BLaER1 (cell line): Measurements from ENCODE around the gene PRKCZ.
"Not testable (repeated sequence)": the region's sequence is repeated elsewhere in the genome, so short reads cannot be mapped to it uniquely, and the experiment has no call there.

Source experiments
- H3K27ac ChIP-seq: shearing (Covaris generic); formaldehyde crosslinking; 2 replicates; pipeline ENCODE4 v1.8.1; 2022
- H3K27me3 ChIP-seq: shearing (Covaris generic); formaldehyde crosslinking; 2 replicates; pipeline ENCODE4 v1.8.1; 2022
- H3K36me3 ChIP-seq: shearing (Covaris generic); formaldehyde crosslinking; 2 replicates; pipeline ENCODE4 v1.8.1; 2022
- H3K4me1 ChIP-seq: shearing (Covaris generic); formaldehyde crosslinking; 2 replicates; pipeline ENCODE4 v1.8.1; 2022
- H3K4me2 ChIP-seq: shearing (Covaris generic); formaldehyde crosslinking; 2 replicates; pipeline ENCODE4 v1.8.1; 2022
- H3K4me3 ChIP-seq: shearing (Covaris generic); formaldehyde crosslinking; 2 replicates; pipeline ENCODE4 v1.8.1; 2022
- H3K9ac ChIP-seq: shearing (Covaris generic); formaldehyde crosslinking; 2 replicates; pipeline ENCODE4 v1.8.1; 2022
- H3K9me3 ChIP-seq: shearing (Covaris generic); formaldehyde crosslinking; 2 replicates; pipeline ENCODE4 v1.8.1; 2022
- H4K20me1 ChIP-seq: shearing (Covaris generic); formaldehyde crosslinking; 2 replicates; pipeline ENCODE4 v1.8.1; 2022
- Cebpa-rat ChIP-seq: shearing (Covaris generic); IDR thresholded peaks from 2 replicates; pipeline ENCODE4 v1.8.1; 2022

Gene PRKCZ

GRCh38 chr1:2134266-2134620 is 84.0 kb downstream of the PRKCZ start:
- Histone ChIP-seq H3K9ac (peak overlapping the region; percentile 67; the same call in 1 of the 2 replicates), H4K20me1 (peaks cover 97% of the 10 kb centered on the region), H3K36me3 (peaks cover 13% of the 10 kb centered on the region), H3K4me3 (no peak overlapping the region), H3K4me1 (peaks cover 97% of the 10 kb centered on the region), H3K4me2 (peak overlapping the region; percentile 82), H3K9me3 (no peaks in the 10 kb centered on the region), H3K27ac (peak overlapping the region; percentile 67), H3K27me3 (no peaks in the 10 kb centered on the region)
- no peak for TF ChIP-seq Cebpa-rat

GRCh38 chr1:2134621-2135307 is 84.6 kb downstream of the PRKCZ start:
- Histone ChIP-seq H3K27ac (peak overlapping the region; percentile 67), H3K4me1 (peaks cover 97% of the 10 kb centered on the region), H3K36me3 (peaks cover 13% of the 10 kb centered on the region), H3K4me2 (peak overlapping the region; percentile 82), H4K20me1 (peaks cover 97% of the 10 kb centered on the region), H3K9me3 (no peaks in the 10 kb centered on the region), H3K4me3 (peak overlapping the region; percentile 19; the same call in 1 of the 2 replicates), H3K9ac (peak overlapping the region; percentile 67), H3K27me3 (no peaks in the 10 kb centered on the region)
- no peak for TF ChIP-seq Cebpa-rat

DNA sequence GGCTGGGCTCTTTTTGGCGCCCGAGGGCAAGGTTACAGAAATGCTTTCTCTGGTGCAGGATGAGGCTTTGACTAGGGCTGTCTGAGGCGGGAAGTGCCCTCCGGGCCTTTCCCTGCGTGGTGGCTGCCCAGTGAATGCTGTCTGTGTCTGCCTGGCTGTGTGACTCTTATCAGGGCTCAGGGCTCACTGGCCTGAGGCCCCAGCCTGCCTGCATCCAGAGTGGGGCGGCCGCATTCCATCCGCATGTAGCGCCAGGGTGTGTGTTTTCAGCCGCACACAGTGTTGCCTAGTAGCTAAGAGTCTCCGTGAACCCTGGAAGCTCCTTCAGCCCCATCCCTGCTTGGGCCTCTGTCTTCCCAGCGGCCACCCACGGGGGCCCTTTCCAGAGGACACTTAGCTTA is 85.2 kb downstream of the PRKCZ start:
- Histone ChIP-seq H3K9ac (peak overlapping the region; percentile 67), H4K20me1 (peaks cover 97% of the 10 kb centered on the region), H3K4me3 (peak overlapping the region; percentile 19; the same call in 1 of the 2 replicates), H3K4me1 (peaks cover 97% of the 10 kb centered on the region), H3K27me3 (no peaks in the 10 kb centered on the region), H3K9me3 (no peaks in the 10 kb centered on the region), H3K4me2 (peak overlapping the region; percentile 82), H3K27ac (peak overlapping the region; percentile 67), H3K36me3 (peaks cover 18% of the 10 kb centered on the region)
- no peak for TF ChIP-seq Cebpa-rat

- Histone ChIP-seq H3K36me3 (peaks cover 23% of the 10 kb centered on the region), H3K4me3 (no peak overlapping the region), H4K20me1 (peaks cover 97% of the 10 kb centered on the region), H3K4me1 (peaks cover 96% of the 10 kb centered on the region), H3K27me3 (no peaks in the 10 kb centered on the region), H3K9me3 (no peaks in the 10 kb centered on the region), H3K27ac (peak overlapping the region; percentile 67), H3K9ac (peak overlapping the region; percentile 67), H3K4me2 (peak overlapping the region; percentile 82)
- no peak for TF ChIP-seq Cebpa-rat
Measured at GRCh38 chr1:2135941-2136340, 85.7 kb downstream of the PRKCZ start.

DNA sequence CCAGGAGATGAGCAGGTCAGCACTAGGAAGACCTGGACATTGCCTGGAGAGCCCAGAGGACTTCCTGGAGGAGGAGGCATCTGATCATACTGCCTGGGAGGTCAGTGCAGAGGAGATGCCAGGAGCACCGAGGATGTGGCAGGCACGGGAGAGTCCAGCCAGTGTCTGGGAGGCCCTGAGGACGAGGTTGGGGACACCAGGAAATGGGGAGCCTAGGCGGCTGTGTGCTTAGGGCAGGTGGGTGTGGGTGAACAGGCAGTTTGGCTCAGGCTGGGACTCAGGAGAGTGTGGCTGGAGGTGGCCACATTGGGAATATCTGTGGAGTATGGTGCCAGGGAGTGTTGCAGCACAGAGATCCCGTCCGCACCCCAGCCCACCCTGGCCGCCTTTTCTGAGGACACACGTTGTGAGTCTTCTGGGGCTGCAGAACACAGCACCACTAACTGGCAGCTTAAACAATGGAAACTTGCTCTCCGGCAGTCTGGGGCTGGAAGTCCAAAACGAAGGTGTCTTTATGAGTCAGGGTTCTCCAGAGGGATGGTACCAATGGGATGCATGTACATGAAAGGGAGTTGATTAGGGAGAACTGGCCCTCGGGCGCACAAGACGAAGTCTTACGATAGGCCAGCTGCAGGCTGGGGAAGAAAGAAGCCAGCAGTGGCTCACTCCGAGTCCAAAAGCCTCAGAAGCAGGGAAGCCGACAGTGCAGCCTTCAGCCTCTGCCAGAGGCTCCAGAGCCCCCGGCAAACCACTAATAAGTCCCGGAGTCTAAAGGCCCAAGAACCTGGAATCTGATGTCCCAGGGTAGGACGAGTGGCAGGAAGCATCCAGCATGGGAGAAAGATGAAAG is 86.4 kb downstream of the PRKCZ start:
- H3K9me3 ChIP-seq: no peaks in the 10 kb centered on the region
- H3K4me2 ChIP-seq: peak overlapping the region; percentile 82
- peak overlapping the region; percentile 67; the same call in 1 of the 2 replicates for H3K27ac ChIP-seq
- H3K4me1 ChIP-seq: peaks cover 89% of the 10 kb centered on the region
- peak overlapping the region; percentile 67 for H3K9ac ChIP-seq
- H4K20me1 ChIP-seq: peaks cover 97% of the 10 kb centered on the region
- TF ChIP-seq Cebpa-rat: no peak
- H3K27me3 ChIP-seq: no peaks in the 10 kb centered on the region
- H3K4me3 ChIP-seq: no peak overlapping the region
- peaks cover 28% of the 10 kb centered on the region for H3K36me3 ChIP-seq

GRCh38 chr1:2137257-2138121 is 87.3 kb downstream of the PRKCZ start:
- peaks cover 97% of the 10 kb centered on the region for H4K20me1 ChIP-seq
- H3K9ac ChIP-seq: peak overlapping the region; percentile 43; the same call in 1 of the 2 replicates
- H3K4me2 ChIP-seq: peak overlapping the region; percentile 82
- no peaks in the 10 kb centered on the region for H3K27me3 ChIP-seq
- no peaks in the 10 kb centered on the region for H3K9me3 ChIP-seq
- no peak for TF ChIP-seq Cebpa-rat
- peak overlapping the region; percentile 13; the same call in 1 of the 2 replicates for H3K4me3 ChIP-seq
- no peak overlapping the region for H3K27ac ChIP-seq
- peaks cover 83% of the 10 kb centered on the region for H3K4me1 ChIP-seq
- H3K36me3 ChIP-seq: peaks cover 37% of the 10 kb centered on the region

DNA sequence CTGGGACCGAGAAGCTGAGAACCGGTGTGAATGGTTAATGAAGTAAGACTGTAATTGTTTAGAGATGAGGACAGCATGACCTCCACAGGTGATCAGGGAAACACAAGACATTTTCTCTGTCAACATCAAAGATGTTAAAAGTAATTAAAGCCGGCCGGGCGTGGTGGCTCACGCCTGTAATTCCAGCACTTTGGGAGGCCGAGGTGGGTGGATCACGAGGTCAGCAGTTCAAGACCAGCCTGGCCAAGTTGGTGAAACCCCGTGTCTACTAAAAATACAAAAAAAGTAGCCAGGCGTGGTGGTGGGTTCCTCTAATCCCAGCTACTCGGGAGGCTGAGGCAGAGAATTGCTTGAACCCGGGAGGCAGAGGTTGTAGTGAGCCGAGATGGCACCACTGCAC is 88.9 kb downstream of the PRKCZ start:
- Histone ChIP-seq H3K4me1 (peaks cover 72% of the 10 kb centered on the region), H3K36me3 (peaks cover 52% of the 10 kb centered on the region), H3K4me2 (peak overlapping the region; percentile 82), H4K20me1 (peaks cover 100% of the 10 kb centered on the region)
- not testable (repeated sequence) for H3K9me3 ChIP-seq, H3K9ac ChIP-seq, H3K27ac ChIP-seq, H3K4me3 ChIP-seq, H3K27me3 ChIP-seq

GRCh38 chr1:2141025-2141424 is 90.8 kb downstream of the PRKCZ start:
- Histone ChIP-seq H3K4me3 (no peak overlapping the region), H3K36me3 (peaks cover 67% of the 10 kb centered on the region), H3K4me1 (peaks cover 69% of the 10 kb centered on the region), H3K9ac (no peak overlapping the region), H3K27me3 (no peaks in the 10 kb centered on the region), H3K9me3 (no peaks in the 10 kb centered on the region), H4K20me1 (peaks cover 100% of the 10 kb centered on the region), H3K4me2 (no peak overlapping the region), H3K27ac (no peak overlapping the region)
- no peak for TF ChIP-seq Cebpa-rat

- no peak for TF ChIP-seq Cebpa-rat
- H3K4me1 ChIP-seq: peaks cover 69% of the 10 kb centered on the region
- H3K9ac ChIP-seq: no peak overlapping the region
- H3K9me3 ChIP-seq: no peaks in the 10 kb centered on the region
- peaks cover 81% of the 10 kb centered on the region for H3K36me3 ChIP-seq
- no peaks in the 10 kb centered on the region for H3K27me3 ChIP-seq
- peaks cover 94% of the 10 kb centered on the region for H4K20me1 ChIP-seq
- no peak overlapping the region for H3K4me3 ChIP-seq
- no peak overlapping the region for H3K4me2 ChIP-seq
- H3K27ac ChIP-seq: no peak overlapping the region
Measured at GRCh38 chr1:2143814-2144500, 93.7 kb downstream of the PRKCZ start.
